AML-193 (cell line): ENCODE measurements around the gene PRKAR2A.
"Not testable (repeated sequence)": the region's sequence is repeated elsewhere in the genome, so short reads cannot be mapped to it uniquely, and the experiment has no call there.

Experiments used
- DNase-seq, 2 experiments: peaks; one replicate each; lab custom pipeline; 2025; lab: John Stamatoyannopoulos, UW

The PRKAR2A gene

DNA sequence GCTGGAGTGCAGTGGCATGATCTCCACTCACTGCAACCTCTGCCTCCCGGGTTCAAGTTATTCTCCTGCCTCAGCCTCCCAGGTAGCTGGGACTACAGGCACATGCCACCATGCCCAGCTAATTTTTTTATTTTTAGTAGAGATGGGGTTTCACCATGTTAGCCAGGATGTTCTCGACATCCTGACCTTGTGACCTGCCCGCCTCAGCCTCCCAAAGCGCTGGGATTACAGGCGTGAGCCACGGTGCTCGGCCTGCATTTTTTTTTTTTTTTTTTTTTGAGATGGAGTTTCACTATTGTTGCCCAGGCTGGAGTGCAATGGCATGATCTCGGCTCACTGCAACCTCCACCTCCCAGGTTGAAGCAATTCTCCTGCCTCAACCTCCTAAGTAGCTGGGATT is 69.1 kb downstream of the PRKAR2A start:
- not testable (repeated sequence) for DNase-seq

DNA sequence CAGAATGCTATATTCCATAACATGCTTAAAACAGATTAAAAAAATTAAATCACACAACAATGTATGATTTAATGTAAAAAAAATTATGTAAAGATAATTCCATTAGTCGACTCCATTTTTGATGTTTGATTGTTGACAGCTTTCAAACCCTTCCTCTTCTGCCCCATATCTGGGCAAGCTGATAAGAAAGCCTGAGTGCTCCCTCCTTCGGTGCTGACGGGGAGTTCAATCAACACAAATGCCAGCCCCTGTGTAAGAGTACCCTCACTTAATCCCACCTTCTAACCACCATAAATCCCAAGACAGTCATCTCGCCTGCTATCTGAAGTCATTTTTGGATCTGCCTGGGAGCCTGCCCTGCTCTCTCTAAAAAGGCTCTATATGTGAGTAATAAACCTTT is 70.8 kb downstream of the PRKAR2A start:
- DNase-seq = no peak

- no peak for DNase-seq
These were observed 77.5 kb downstream of the PRKAR2A start for GRCh38 chr3:48770192-48770502.

DNA sequence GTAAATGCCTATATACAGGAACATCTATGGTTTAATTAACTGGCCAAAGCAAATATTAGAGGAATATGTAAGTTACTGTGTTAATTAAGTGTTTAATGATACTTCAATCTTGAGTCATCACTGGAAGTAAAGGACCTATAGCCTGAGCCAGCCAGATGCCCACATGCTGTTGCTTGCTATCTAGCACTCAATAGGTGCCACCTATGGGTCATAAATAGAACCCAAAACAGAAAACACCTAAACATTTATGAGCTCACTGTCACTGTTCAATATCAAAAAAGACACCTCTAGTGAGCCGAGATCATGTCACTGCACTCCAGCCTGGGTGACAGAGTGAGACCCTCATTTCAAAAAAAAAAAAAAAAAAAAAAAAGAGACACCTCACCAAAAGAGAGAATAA is 82.3 kb downstream of the PRKAR2A start:
- peak in 1 of 2 experiments; percentile 8 for DNase-seq

GRCh38 chr3:48762816-48763215 is 84.9 kb downstream of the PRKAR2A start:
- DNase-seq = no peak

DNA sequence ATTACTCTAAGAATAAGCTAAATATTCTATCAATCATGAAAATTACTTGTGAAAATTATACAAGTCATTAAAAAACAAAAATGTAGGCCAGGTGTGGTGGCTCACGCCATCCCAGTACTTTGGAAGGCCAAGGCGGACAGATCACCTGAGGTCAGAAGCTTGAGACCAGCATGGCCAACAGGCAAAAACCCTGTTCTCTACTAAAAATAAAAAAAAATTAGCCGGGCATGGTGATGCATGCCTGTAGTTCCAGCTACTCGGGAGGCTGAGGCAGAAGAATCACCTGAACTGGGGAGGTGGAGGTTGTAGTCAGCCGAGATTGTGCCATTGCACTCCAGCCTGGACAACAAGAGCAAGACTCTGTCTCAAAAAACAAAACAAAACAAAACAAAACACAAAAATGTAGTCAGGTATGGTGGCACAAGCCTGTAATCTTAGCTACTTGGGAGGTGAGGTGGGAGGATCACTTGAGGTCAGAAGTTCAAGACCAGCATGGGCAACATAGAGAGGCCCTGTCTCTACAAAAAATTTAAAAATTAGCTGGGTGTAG is 87.6 kb downstream of the PRKAR2A start:
- DNase-seq = not testable (repeated sequence)

- not testable (repeated sequence) for DNase-seq
These were observed 88.1 kb downstream of the PRKAR2A start for GRCh38 chr3:48759531-48759930.

GRCh38 chr3:48759071-48759470 is 88.6 kb downstream of the PRKAR2A start:
- no peak for DNase-seq

DNA sequence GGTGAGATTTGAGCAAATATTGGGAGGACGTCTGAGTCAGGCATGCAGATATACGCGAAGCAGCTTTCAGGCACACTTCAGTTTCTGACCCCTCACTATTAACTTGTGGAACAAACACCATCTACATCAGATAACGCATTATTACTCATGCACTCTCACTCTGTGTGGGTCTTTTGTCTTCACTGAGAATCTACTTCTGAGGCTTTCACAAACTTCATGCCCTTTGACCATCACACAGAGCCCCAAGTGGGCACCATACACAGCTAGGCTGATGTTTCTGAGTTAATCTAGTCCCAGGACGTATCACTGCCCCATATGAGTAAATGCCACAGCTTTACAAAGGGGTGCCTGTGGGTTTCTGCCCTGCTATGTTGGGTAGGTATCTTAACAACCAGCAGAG is 91.0 kb downstream of the PRKAR2A start:
- no peak for DNase-seq

- no peak for DNase-seq
These were observed 96.8 kb downstream of the PRKAR2A start for GRCh38 chr3:48750856-48751255.

DNA sequence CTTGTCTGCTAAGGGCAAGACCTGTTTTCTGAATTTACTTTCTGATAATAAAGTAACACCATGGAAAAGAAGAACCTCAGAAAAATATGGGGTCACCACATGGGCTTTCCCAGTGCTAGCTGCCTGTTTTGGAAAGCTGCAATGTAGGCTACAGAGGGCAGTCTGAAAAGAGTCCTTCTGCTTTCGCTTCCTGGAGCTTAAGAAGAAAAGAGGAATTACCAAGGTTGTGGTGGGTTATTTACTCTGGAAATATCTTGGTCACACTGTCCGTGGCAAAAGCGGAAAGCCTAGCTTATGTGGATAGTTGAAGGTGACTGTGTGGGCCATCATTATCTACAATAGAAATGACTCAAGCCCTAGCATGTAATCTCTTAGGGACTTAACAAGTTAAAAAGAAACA is 98.9 kb downstream of the PRKAR2A start:
- no peak for DNase-seq

DNA sequence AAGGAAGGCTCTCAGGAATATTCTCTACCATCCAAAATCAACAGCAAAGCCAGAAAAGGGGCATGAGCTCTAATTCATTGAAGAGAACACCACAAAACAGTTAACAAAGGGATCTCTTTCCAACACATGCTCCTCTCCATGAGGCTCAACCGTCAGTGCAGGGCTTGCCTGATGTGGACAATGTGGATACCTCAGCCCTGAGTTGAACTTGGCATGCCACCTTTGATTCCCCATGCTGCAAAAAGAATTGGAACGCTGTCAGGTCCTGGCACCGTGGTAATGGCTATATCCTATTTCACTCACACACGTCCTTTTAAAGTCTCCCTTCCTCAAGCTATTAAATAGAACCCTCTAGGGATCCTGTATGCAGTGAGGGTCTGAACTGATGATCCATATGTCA is 100.0 kb downstream of the PRKAR2A start:
- no peak for DNase-seq

DNA sequence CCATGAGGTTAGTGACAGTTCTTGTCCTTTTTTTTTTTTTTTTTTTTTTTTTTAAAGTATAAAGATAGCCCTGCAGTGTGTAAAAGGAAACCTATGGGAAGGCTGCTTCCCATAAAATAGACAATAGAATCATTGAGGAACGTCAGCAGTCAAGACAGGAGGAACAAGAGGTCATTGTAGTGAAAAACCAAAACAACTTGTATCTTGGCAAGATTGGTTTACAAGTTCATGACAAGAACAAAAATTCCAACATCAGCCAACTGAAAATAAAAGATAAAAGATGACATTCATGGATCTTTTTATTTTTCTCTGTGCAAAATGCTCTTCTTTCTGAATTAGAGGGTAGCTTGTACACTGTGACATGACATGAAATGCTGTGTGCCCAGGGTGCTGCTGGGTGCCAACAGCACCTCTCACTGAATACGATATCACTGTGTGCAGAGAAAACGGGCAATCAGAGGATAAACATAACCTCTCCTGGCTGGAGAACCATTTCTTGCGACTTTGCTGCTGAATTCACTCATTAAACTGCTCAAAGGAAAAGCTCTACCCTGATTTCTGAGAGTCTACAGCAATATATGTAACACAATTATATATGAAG is 100.6 kb downstream of the PRKAR2A start:
- DNase-seq = no peak

DNA sequence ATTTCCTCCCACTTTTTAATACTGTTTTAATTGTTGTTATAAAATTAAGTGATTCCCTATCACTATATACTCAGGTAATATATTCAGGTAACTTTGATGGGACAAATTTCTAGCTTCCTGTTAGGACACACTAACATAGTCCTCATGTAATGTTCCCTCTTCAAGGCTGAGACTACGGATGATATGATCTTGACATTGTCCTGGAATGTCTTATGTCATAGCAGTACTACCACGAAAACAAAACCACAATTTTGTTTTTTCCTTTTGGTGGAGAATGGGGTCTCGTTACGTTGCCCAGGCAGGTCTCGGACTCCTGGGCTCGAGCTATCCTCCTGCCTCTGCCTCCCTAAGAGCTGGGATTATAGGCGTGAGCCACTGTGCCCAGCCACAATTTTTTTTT is 103.9 kb downstream of the PRKAR2A start:
- no peak for DNase-seq

DNA sequence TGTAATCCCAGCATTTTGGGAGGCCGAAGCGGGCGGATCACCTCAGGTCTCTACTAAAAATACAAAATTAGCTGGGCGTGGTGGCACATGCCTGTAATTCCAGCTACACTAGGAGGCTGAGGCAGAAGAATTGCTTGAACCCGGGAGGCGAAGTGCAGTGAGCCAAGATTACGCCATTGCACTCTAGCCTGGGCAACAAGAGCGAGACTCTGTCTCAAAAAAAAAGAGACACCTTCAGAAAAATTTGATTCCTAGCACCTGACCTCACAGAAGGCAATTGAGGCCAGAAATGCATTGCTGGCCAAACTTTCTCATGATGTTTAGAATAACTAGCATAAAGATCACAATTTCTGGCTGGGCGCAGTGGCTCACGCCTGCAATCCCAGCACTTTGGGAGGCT is 106.4 kb downstream of the PRKAR2A start:
- not testable (repeated sequence) for DNase-seq

DNA sequence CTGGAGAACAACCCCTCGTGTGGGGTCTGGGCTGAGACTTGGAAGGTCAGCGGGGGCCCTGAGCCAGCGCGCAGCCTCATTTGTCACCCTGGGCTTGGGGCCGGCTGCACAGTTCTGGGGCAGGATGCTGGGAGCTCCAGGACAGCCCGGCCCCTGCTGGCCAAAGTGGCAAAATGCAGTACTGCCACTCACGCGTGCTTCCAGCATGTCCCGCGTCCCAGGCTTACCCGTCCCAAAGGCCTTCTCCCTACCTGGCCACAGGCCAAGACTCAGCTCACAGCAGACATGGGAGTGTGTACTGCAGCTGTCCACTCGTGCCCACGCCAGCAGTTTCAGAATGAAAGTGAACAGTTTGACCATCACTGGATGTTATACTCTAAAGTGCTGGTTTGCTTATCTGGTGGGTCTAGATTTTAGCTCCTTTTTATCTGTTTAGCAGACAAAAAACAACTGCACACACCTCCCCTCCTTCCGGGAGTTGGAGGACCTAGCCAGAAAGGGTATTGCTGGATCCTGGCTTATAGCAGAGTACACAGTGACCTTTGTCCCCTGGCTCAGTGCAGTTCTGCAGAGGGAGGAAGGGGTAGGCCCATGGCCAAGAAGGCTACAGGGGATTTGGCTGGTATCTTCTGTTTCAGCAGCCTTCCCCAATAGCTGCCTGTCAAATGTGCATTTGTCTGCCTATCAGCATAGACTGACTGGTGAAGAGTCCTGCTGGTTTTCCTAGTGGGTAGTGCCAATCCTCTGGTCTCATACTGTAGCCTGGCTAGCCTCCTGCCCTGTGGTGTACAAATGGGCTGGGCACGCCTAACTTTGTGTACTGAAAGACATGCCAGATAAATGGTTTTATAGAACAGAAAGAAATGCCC is 107.5 kb downstream of the PRKAR2A start:
- DNase-seq = peak; percentile 12 to 40

- no peak for DNase-seq
These were observed 108.1 kb downstream of the PRKAR2A start for GRCh38 chr3:48739617-48739954.

- no peak for DNase-seq
These were observed 108.6 kb downstream of the PRKAR2A start for GRCh38 chr3:48738926-48739616.

DNA sequence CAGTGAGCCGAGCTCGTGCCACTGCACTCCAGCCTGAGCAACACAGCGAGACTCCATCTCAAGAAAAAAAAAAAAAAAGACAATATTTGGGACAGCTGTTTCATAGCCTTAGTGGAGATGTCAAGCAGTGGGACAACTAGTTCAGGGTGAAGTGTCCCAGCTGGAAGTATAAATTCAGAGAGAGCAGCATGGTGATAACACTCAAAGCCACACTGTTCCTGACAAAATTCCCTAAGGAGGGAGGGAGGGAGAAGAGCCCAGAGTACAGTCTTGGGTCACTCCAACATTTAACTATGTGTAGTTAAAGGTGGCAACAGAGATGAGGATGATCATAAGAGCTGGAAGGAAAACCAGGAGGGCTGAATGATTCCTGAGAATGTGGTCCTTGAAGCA is 109.5 kb downstream of the PRKAR2A start:
- DNase-seq = no peak

DNA sequence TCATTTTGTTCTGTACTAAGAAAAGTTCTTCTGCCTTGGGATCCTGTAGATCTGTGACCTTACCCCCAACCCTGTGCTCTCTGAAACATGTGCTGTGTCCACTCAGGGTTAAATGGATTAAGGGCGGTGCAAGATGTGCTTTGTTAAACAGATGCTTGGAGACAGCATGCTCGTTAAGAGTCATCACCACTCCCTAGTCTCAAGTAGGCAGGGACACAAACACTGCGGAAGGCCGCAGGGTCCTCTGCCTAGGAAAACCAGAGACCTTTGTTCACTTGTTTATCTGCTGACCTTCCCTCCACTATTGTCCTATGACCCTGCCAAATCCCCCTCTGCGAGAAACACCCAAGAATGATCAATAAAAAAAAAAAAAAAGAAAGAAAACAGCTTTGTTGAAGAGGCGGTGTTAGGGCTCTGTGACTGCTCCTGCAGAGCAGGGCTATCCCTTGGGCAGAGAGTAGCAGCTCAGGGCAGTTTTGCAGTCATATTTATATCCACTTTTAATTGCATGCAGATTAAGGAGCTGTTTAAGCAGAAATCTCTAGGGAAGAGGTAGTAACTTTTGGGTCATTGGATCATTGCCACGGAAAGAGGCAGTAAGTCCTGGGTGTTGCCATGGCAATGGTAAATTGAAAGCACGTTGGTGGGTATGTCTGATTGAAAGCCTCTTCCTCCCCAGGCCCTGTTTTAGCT is 112.5 kb downstream of the PRKAR2A start:
- not testable (repeated sequence) for DNase-seq

DNA sequence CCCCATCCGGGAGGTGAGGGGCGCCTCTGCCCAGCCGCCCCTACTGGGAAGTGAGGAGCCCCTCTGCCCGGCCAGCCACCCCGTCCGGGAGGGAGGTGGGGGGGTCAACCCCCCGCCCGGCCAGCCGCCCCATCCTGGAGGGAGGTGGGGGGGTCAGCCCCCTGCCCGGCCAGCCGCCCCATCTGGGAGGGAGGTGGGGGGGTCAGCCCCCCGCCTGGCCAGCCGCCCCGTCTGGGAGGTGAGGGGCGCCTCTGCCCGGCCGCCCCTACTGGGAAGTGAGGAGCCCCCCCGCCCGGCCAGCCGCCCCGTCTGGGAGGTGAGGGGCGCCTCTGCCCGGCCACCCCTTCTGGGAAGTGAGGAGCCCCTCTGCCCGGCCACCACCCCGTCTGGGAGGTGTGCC is 113.1 kb downstream of the PRKAR2A start:
- not testable (repeated sequence) for DNase-seq

DNA sequence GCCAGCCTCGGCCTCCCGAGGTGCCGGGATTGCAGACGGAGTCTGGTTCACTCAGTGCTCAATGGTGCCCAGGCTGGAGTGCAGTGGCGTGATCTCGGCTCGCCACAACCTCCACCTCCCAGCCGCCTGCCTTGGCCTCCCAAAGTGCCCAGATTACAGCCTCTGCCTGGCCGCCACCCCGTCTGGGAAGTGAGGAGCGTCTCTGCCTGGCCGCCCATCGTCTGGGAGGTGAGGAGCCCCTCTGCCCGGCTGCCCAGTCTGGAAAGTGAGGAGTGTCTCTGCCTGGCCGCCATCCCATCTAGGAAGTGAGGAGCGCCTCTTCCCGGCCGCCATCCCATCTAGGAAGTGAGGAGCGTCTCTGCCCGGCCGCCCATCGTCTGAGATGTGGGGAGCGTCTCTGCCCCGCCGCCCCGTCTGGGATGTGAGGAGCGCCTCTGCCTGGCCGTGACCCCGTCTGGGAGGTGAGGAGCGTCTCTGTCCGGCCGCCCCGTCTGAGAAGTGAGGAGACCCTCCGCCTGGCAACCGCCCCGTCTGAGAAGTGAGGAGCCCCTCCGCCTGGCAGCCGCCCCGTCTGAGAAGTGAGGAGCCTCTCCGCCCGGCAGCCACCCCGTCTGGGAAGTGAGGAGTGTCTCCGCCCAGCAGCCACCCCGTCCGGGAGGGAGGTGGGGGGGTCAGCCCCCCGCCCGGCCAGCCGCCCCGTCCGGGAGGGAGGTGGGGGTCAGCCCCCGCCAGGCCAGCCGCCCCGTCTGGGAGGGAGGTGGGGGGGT is 113.7 kb downstream of the PRKAR2A start:
- not testable (repeated sequence) for DNase-seq
